Measurements from ENCODE around the gene C8B.

DNA sequence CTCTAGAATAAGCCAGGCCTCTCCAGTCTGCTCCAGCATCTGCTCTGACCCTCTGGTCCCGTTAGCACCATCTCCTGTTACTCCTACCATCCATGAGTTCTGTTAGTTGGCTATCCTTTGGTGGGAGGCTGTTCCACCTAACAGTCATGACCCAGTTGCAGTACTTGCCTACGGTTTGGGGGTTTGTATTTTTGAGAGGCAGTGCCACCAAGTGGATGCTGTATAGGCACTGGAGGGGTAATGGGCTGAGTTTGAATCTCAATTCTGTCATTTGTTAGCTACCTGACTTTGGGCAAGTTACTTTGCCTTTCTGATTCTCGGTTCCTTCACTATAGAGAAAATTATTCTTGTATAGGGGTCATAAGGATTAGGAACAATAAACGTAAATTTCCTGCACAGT is 12.1 kb upstream of the C8B start:
- TF ChIP-seq EZH2phosphoT487 (IDR thresholded peaks at IDR 0.05; ENCODE audit: insufficient read depth, low read depth) (no peak), EZH2 (IDR thresholded peaks at IDR 0.05; ENCODE audit: insufficient read depth, poor library complexity, severe bottlenecking) (no peak)
